HepG2 (cell line): Measurements from ENCODE around the gene ENPP7. TPM values are rescaled to one million over a fixed set of nuclear protein-coding genes. Genes with fewer than 3 reads are reported as not detected.

Experiments used
- ARNT2 ChIP-seq: sonication (generic); formaldehyde crosslinking; IDR thresholded peaks from 2 replicates; pipeline ENCODE4 v1.8.0; 2022; ENCODE audit warnings: mild to moderate bottlenecking, low read depth, missing genetic modification reagents, moderate library complexity
- CCDC6 ChIP-seq: sonication (generic); formaldehyde crosslinking; IDR thresholded peaks from 2 replicates; pipeline ENCODE4 v1.8.1; 2022; ENCODE audit warnings: mild to moderate bottlenecking, missing genetic modification reagents, moderate library complexity
- CREB1 ChIP-seq, 2 experiments: fragments of 450-650 bp in 1 of 2; IDR thresholded peaks; 2 replicates each; pipeline ENCODE4 v1.6.1; 2016 to 2017; ENCODE audit warnings: control low read depth in 1 of 2, mild to moderate bottlenecking in 1 of 2, missing compliant biosample characterization in 1 of 2, missing genetic modification characterization in 1 of 2
- HOXD1 ChIP-seq: sonication (generic); formaldehyde crosslinking; IDR thresholded peaks from 2 replicates; pipeline ENCODE4 v1.5.0; 2020; ENCODE audit warnings: missing genetic modification reagents
- IKZF1 ChIP-seq: fragments of 450-650 bp; IDR thresholded peaks from 2 replicates; pipeline ENCODE4 v1.7.1; 2016
- KLF6 ChIP-seq: IDR thresholded peaks from 2 replicates; pipeline ENCODE4 v1.8.0; 2016; ENCODE audit warnings: missing biosample characterization, missing genetic modification reagents
- NFE2L2 ChIP-seq: fragments of 150-350 bp; IDR thresholded peaks from 2 replicates; pipeline ENCODE4 v1.6.1; 2014; ENCODE audit warnings: low read length
- RFX1 ChIP-seq: fragments of 450-650 bp; IDR thresholded peaks from 2 replicates; pipeline ENCODE4 v1.6.1; 2017
- TCF7L2 ChIP-seq: IDR thresholded peaks from 2 replicates; pipeline ENCODE4 v1.6.1; 2011; ENCODE audit warnings: mild to moderate bottlenecking, low read depth, low read length, moderate library complexity
- TGIF2 ChIP-seq: IDR thresholded peaks from 2 replicates; pipeline ENCODE4 v1.6.1; 2016; ENCODE audit warnings: control low read depth, missing compliant biosample characterization
- YY1 ChIP-seq: IDR thresholded peaks from 2 replicates; pipeline ENCODE4 v1.6.1; 2011; ENCODE audit warnings: low read length, low read depth, moderate library complexity, mild to moderate bottlenecking; ENCODE audit not compliant: insufficient read depth, insufficient replicate concordance
- ZFP41 ChIP-seq: sonication (generic); formaldehyde crosslinking; IDR thresholded peaks from 2 replicates; pipeline ENCODE4 v1.4.0; 2020; ENCODE audit warnings: mild to moderate bottlenecking, missing genetic modification reagents, borderline replicate concordance
- ZNF143 ChIP-seq: sonication (generic); formaldehyde crosslinking; IDR thresholded peaks from 2 replicates; pipeline ENCODE4 v1.4.0; 2020; ENCODE audit warnings: missing genetic modification reagents
- ZNF17 ChIP-seq: sonication (generic); formaldehyde crosslinking; IDR thresholded peaks from 2 replicates; pipeline ENCODE4 v1.5.0; 2020; ENCODE audit warnings: mild to moderate bottlenecking, missing genetic modification reagents
- ZNF207 ChIP-seq: fragments of 450-650 bp; IDR thresholded peaks from 2 replicates; pipeline ENCODE4 v1.6.1; 2016; ENCODE audit warnings: antibody characterized with exemption, borderline replicate concordance
- ZNF296 ChIP-seq: sonication (generic); formaldehyde crosslinking; conservative IDR thresholded peaks from 2 replicates; pipeline ENCODE4 v1.5.0; 2020; ENCODE audit warnings: mild to moderate bottlenecking, missing genetic modification reagents
- ZNF737 ChIP-seq: sonication (generic); formaldehyde crosslinking; IDR thresholded peaks from 2 replicates; pipeline ENCODE4 v1.5.0; 2020; ENCODE audit warnings: missing genetic modification reagents, mild to moderate bottlenecking, borderline replicate concordance
- ZNF777 ChIP-seq: sonication (generic); formaldehyde crosslinking; IDR thresholded peaks from 2 replicates; pipeline ENCODE4 v1.4.0; 2020; ENCODE audit warnings: missing genetic modification reagents
- ZNF883 ChIP-seq: sonication (generic); formaldehyde crosslinking; IDR thresholded peaks from 2 replicates; pipeline ENCODE4 v1.5.1; 2020; ENCODE audit warnings: mild to moderate bottlenecking, missing genetic modification reagents; ENCODE audit errors: not compliant biosample characterization
- polyA plus RNA-seq, 8 experiments: library from polyadenylated mRNA; depleted of rRNA in 3 of 8; stranded (reverse) in 7 of 8; unstranded in 1 of 8; fragments of >200 nt; fragmentation: Illumina TruSeq in 4 of 8; extraction: Trizol in 4 of 8; gene quantifications; 2 replicates each; pipeline versions ENCODE4 v1.2.1 to v1.2.3, GENCODE V29; 2011 to 2016; ENCODE audit warnings: low read depth in 4 of 8, missing spikeins in 1 of 8, mixed read lengths in 1 of 8; ENCODE audit not compliant: insufficient read depth in 1 of 8
- total RNA-seq, 5 experiments: library from RNA; depleted of rRNA; stranded (reverse); fragments of >200 nt; fragmentation: Illumina TruSeq; extraction: Trizol; gene quantifications; 2 replicates each; pipeline ENCODE4 v1.2.3, GENCODE V29; 2016; ENCODE audit warnings: low read depth in 1 of 5
- TF ChIP-seq, protein P1 (sequence below): IDR thresholded peaks from 2 replicates; pipeline ENCODE4 v1.6.1; 2018; ENCODE audit warnings: missing genetic modification reagents
- TF ChIP-seq, protein P2 (sequence below): sonication (generic); formaldehyde crosslinking; IDR thresholded peaks from 2 replicates; pipeline ENCODE4 v1.5.1; 2020; ENCODE audit warnings: mild to moderate bottlenecking, missing genetic modification reagents, moderate library complexity
- TF ChIP-seq, protein P3 (sequence below): sonication (generic); formaldehyde crosslinking; IDR thresholded peaks from 2 replicates; pipeline ENCODE4 v1.4.0; 2020; ENCODE audit warnings: missing genetic modification reagents
- TF ChIP-seq, protein P4 (sequence below): sonication (generic); formaldehyde crosslinking; IDR thresholded peaks from 2 replicates; pipeline ENCODE4 v1.4.0; 2020; ENCODE audit warnings: mild to moderate bottlenecking, missing genetic modification reagents
- TF ChIP-seq, protein P5 (sequence below): sonication (generic); formaldehyde crosslinking; IDR thresholded peaks from 2 replicates; pipeline ENCODE4 v1.5.0; 2020; ENCODE audit warnings: missing genetic modification reagents, mild to moderate bottlenecking, borderline replicate concordance

Gene ENPP7
- total and polyA plus RNA-seq, 2 of the 13 experiments (the other 11 are each of a cell fraction or from before 2014, with no cell fraction given): 1.1 to 2.2 TPM

DNA sequence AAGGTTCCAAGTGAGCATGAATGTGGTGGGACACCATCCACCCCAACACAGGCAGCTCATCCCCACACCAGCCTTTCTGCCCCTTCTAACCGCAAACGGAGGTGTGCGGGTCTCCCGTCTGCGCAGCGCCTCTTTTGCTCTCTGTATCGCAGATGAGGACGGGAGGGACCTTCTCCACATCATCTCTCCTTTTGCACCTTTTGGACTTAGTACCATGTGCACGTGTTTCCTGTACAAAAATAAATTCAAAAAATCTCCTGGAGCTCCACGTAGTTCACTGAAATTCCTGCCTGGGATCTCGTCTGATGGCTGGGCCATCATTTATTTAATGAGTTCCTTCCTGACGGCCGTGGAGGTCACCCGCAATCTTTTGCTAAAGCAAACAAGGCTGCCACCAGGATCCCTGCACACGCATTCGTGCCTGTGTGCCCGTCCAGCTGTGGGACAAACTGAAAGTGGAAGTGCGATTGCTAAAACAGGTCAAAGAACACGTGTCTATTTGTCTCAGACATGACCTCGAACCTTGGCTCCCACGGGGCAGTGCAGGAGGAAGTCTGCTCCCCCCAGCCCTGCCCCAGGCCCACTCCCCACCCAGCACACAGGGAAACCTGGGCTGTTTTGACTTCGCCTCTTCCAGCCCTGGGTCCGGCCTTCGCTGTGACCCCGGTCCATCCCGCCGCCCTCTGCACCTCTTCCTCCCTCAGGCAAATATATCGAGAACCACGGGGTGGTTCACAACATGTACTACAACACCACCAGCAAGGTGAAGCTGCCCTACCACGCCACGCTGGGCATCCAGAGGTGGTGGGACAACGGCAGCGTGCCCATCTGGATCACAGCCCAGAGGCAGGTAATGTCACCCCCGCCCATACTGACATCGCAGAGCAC, 2.3 kb downstream of the ENPP7 start (continued):
- TF ChIP-seq YY1 (no peak), HOXD1 (no peak), ZNF296 (CRISPR knock-in tag) (no peak), TGIF2 (CRISPR knock-in tag) (peak; percentile 47; the same call in 1 of the 2 replicates), ZNF777 (CRISPR knock-in tag) (0 out of 2 replicates have a peak, but pooled peaks have one; percentile 41), ZFP41 (CRISPR knock-in tag) (peak; percentile 59; the same call in 1 of the 2 replicates), ZNF737 (CRISPR knock-in tag) (no peak), ZNF17 (CRISPR knock-in tag) (no peak), NFE2L2 (no peak), TCF7L2 (no peak), CCDC6 (CRISPR knock-in tag) (no peak), ZNF207 (no peak), KLF6 (no peak), CREB1 (IDR thresholded peaks at IDR 0.05) (no peak), CREB1 (CRISPR knock-in tag; IDR thresholded peaks at IDR 0.05) (no peak), RFX1 (no peak), ZNF143 (CRISPR knock-in tag) (no peak), ZNF883 (CRISPR knock-in tag) (peak; percentile 28), IKZF1 (no peak), ARNT2 (CRISPR knock-in tag) (no peak)
- TF ChIP-seq, protein P1, sequence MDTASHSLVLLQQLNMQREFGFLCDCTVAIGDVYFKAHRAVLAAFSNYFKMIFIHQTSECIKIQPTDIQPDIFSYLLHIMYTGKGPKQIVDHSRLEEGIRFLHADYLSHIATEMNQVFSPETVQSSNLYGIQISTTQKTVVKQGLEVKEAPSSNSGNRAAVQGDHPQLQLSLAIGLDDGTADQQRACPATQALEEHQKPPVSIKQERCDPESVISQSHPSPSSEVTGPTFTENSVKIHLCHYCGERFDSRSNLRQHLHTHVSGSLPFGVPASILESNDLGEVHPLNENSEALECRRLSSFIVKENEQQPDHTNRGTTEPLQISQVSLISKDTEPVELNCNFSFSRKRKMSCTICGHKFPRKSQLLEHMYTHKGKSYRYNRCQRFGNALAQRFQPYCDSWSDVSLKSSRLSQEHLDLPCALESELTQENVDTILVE (CRISPR knock-in tag): 0 out of 2 replicates have a peak, but pooled peaks have one; percentile 27
- TF ChIP-seq, protein P2, sequence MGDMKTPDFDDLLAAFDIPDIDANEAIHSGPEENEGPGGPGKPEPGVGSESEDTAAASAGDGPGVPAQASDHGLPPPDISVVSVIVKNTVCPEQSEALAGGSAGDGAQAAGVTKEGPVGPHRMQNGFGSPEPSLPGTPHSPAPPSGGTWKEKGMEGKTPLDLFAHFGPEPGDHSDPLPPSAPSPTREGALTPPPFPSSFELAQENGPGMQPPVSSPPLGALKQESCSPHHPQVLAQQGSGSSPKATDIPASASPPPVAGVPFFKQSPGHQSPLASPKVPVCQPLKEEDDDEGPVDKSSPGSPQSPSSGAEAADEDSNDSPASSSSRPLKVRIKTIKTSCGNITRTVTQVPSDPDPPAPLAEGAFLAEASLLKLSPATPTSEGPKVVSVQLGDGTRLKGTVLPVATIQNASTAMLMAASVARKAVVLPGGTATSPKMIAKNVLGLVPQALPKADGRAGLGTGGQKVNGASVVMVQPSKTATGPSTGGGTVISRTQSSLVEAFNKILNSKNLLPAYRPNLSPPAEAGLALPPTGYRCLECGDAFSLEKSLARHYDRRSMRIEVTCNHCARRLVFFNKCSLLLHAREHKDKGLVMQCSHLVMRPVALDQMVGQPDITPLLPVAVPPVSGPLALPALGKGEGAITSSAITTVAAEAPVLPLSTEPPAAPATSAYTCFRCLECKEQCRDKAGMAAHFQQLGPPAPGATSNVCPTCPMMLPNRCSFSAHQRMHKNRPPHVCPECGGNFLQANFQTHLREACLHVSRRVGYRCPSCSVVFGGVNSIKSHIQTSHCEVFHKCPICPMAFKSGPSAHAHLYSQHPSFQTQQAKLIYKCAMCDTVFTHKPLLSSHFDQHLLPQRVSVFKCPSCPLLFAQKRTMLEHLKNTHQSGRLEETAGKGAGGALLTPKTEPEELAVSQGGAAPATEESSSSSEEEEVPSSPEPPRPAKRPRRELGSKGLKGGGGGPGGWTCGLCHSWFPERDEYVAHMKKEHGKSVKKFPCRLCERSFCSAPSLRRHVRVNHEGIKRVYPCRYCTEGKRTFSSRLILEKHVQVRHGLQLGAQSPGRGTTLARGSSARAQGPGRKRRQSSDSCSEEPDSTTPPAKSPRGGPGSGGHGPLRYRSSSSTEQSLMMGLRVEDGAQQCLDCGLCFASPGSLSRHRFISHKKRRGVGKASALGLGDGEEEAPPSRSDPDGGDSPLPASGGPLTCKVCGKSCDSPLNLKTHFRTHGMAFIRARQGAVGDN (CRISPR knock-in tag): peak; percentile 97
- TF ChIP-seq, protein P3, sequence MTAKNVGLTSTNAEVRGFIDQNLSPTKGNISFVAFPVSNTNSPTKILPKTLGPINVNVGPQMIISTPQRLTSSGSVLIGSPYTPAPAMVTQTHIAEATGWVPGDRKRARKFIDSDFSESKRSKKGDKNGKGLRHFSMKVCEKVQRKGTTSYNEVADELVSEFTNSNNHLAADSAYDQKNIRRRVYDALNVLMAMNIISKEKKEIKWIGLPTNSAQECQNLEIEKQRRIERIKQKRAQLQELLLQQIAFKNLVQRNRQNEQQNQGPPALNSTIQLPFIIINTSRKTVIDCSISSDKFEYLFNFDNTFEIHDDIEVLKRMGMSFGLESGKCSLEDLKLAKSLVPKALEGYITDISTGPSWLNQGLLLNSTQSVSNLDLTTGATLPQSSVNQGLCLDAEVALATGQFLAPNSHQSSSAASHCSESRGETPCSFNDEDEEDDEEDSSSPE (CRISPR knock-in tag): peak; percentile 46
- TF ChIP-seq, protein P4, sequence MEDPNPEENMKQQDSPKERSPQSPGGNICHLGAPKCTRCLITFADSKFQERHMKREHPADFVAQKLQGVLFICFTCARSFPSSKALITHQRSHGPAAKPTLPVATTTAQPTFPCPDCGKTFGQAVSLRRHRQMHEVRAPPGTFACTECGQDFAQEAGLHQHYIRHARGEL (CRISPR knock-in tag): no peak
- TF ChIP-seq, protein P5, sequence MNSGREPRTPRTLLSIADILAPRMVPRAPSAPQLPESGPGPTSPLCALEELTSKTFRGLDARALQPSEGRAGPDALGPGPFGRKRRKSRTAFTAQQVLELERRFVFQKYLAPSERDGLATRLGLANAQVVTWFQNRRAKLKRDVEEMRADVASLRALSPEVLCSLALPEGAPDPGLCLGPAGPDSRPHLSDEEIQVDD (CRISPR knock-in tag): no peak
